A549 treated with dexamethasone at 1 μM for 4 hours (cell line): ENCODE results near the gene PCDHB10. TPM values are rescaled to one million over a fixed set of nuclear protein-coding genes. Genes with fewer than 3 reads are reported as not detected.

Experiments used
- total RNA-seq: library from RNA; stranded (reverse); fragments of 200-300 nt; extraction: Qiagen RNA extraction; gene quantifications from 5 replicates; pipeline ENCODE4 v1.2.3, GENCODE V29; 2022

Gene PCDHB10
- 0.06 to 0.08 TPM (median 0.07 TPM) in 3 of 5 replicates, not detected in the others for total RNA-seq

DNA sequence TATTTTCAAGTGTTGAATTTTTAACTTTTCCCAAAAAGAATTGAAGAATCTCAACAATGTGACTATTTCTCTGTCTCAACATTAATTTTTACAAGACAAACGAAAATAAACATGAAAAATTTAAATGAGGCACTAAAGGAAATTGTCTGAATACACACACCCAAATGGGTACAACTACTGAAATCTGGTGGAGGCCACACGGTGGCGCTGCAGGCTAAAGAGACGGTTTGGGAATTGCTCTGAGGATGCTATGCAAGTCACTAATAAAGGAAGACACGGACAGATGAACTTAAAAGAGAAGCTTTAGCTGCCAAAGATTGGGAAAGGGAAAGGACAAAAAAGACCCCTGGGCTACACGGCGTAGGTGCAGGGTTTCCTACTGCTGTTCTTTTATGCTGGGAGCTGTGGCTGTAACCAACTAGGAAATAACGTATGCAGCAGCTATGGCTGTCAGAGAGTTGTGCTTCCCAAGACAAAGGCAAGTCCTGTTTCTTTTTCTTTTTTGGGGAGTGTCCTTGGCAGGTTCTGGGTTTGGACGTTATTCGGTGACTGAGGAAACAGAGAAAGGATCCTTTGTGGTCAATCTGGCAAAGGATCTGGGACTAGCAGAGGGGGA lies at the start of gene PCDHB10:
PCDHB10 (plus strand) TSS at position 244 of the 616 bp plus-strand sequence; CDS start at position 444, 200 bp downstream.

DNA sequence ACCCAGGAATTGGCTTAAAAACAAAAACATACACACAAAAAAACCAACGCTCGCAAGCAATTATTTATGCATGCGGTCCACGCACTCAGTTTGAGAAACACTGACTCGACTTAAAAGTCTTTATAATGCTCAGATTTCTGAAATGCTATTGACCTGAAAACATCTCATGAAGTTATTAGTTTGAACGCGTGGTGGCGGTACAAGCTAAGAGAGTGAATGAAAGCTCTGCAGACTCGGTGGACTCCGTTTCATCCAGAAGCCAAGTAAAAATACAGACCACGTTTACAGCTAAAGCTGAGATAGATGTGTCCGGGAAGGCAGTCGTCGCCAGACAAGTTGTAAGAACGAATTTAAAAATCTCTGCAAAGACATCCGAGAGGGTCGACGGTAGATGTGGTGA lies 42.3 kb upstream of the PCDHB10 start, which contains the start of gene PCDHB6:
PCDHB6 (plus strand) TSS at position 246 of the 400 bp plus-strand sequence. CDS start 201 bp downstream, outside the sequence.

DNA sequence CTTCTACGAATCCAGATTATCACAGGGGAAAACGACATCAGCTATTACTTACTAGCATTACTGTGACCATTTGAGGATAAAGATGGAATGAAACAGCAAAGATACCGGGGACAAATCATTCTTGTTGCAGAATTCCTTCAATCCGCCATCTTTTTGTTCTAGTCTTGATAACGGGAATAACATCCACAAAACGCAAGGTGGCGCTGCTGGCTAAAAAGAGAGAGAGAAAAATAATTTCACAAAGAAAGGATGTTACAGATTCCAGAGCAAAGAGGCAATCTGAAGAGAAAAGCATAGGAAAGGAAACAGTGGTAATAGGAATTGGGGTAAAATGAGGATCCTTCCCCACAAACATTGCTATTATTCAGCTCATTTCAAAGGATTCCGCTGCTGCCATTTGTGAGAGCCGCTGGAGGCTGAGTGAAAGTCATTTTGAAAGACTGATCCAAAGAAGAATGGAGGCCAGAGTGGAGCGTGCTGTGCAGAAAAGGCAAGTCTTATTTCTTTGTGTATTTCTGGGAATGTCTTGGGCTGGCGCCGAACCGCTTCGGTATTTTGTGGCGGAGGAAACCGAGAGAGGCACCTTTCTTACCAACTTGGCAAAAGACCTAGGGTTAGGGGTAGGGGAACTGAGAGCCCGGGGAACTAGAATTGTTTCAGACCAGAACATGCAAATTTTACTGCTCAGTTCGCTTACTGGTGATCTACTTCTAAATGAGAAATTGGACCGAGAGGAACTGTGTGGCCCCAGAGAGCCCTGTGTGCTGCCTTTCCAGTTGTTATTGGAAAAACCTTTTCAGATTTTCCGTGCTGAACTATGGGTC lies 19.6 kb upstream of the PCDHB10 start, which contains the start of gene PCDHB7:
PCDHB7 (plus strand) TSS at position 264 of the 824 bp plus-strand sequence; CDS start at position 456, 192 bp downstream.

DNA sequence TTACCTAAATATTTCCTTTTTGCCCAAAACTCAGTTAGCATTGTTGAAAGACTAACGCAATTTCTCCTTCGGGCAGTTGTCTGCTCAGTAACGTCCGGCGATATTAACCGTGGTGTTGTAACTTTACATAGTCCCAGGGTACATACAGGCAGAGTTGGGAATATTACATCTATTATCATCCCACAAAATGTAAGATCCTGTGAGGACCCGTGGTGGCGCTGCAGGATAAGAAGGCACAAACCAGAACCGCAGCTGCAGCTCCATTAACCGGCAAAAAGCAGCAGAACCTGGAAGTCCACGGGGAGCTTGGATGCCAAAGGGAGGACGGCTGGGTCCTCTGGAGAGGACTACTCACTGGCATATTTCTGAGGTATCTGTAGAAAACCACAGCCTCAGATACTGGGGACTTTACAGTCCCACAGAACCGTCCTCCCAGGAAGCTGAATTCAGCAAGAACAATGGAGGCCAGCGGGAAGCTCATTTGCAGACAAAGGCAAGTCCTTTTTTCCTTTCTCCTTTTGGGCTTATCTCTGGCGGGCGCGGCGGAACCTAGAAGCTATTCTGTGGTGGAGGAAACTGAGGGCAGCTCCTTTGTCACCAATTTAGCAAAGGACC lies 14.5 kb upstream of the PCDHB10 start, which contains the start of gene PCDHB8:
PCDHB8 (plus strand) TSS at position 214 of the 615 bp plus-strand sequence; CDS start at position 459, 245 bp downstream.

DNA sequence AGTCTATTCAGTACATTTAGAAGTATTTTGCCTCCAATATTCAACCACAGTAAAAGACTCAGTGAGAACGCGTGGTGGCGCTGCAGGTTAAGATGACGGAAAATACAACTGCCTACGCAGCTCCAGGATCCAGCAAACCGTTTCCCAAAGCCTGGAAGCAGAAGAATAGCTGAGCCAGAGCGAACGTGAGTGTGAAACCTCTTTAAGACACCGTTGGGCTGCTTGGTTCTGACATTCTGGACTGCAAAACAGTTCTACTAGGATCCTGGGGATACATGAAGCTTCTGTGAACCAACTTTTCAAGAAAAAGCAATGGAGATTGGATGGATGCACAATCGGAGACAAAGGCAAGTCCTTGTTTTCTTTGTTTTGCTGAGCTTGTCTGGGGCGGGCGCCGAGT lies 9.9 kb upstream of the PCDHB10 start, which contains the start of gene PCDHB16:
PCDHB16 (plus strand) TSS at position 140 of the 400 bp plus-strand sequence; CDS start at position 313, 173 bp downstream.

DNA sequence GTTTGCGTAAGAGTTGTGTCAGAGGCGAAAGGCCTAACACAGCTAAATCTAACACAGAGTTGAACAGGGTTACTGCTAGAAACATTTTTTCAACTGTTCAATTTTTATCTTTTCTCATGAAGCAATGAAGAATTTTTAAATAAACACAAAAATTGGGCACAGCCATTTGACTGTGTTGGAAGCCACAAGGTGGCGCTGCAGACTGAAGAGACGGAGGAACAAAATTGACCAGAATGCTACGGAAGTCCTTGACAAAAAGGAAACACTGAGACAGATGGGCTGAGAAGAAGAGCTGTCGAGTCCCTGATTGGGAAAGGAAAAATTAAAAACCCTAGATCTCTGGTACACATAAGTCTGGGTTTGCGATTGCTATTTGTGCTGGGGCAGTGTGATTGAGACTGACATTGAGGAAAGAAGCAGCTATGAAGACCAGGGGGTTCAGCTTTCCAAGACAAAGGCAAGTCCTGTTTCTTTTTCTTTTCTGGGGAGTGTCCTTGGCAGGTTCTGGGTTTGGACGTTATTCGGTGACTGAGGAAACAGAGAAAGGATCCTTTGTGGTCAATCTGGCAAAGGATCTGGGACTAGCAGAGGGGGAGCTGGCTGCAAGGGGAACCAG lies 5.1 kb upstream of the PCDHB10 start, which contains the start of gene PCDHB9:
PCDHB9 (plus strand) TSS at position 265 of the 616 bp plus-strand sequence; CDS start at position 423, 158 bp downstream.

DNA sequence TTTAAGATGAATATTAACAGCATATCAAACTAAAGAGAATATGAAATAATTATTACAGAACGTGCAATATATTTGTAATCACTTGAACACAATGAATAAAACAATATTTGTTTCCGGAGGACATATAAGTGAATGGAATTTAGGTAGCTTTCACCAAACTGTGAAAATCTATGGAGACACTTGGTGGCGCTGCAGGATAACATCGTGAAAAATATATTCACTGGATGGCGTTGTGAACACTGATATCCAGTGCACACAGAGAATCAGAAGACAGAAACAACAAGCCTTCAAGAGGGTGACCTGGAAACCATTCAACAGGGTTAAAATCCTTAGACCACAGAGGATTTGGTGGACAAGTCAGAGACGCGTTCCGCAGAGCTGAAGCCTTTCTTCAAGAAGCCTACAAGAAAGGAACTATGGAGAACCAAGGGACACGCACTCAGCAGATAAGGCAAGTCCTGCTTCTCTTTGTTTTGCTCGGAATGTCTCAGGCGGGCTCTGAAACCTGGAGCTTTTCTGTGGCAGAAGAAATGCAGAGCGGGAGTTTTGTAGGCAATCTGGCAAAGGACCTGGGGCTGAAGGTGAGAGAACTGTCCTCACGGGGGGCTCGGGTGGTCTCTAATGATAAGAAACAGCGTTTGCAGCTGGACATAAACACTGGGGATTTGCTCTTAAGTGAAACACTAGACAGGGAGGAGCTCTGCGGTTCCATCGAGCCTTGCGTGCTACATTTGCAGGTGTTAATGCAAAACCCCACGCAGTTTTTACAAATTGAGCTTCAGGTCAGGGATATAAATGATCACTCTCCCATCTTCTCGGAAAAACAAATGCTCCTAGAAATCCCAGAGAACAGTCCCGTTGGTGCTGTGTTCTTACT lies 7.4 kb downstream of the PCDHB10 start, which contains the start of gene PCDHB11:
PCDHB11 (plus strand) TSS at position 269 of the 877 bp plus-strand sequence; CDS start at position 417, 148 bp downstream.

DNA sequence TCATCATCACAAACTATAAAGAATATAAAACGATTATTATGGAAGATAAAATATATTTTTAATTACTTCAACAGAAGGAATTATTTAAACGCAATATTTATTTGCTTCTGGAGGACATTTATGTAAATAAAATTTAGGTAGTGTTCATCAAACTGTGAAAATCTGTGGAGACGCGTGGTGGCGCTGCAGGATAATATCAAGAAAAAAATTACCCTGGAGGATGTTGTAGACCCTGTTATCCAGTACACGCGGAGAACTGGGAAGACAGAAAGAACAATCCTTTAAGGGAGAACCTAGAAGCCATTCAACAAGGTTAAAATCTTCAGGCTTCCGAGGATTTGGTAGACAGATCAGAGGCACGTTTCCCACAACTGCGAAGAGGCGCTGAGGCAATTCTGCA lies 16.3 kb downstream of the PCDHB10 start, which contains the start of gene PCDHB12:
PCDHB12 (plus strand) TSS at position 242 of the 400 bp plus-strand sequence. CDS start 189 bp downstream, outside the sequence.

DNA sequence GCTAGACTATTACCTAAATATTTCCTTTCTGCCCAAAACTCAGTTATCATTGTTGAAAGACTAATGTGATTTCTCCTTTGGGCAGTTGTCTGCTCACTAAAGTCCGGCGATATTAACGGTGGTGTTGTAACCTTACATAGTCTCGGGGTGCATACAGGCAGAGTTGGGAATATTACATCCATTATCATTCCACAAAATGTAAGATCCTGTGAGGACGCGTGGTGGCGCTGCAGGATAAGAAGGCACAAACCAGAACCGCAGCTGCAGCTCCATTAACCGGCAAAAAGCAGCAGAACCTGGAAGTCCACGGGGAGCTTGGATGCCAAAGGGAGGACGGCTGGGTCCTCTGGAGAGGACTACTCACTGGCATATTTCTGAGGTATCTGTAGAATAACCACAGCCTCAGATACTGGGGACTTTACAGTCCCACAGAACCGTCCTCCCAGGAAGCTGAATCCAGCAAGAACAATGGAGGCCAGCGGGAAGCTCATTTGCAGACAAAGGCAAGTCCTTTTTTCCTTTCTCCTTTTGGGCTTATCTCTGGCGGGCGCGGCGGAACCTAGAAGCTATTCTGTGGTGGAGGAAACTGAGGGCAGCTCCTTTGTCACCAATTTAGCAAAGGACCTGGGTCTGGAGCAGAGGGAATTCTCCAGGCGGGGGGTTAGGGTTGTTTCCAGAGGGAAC lies 21.6 kb downstream of the PCDHB10 start, which contains the start of gene PCDHB13:
PCDHB13 (plus strand) TSS at position 264 of the 684 bp plus-strand sequence; CDS start at position 469, 205 bp downstream.

DNA sequence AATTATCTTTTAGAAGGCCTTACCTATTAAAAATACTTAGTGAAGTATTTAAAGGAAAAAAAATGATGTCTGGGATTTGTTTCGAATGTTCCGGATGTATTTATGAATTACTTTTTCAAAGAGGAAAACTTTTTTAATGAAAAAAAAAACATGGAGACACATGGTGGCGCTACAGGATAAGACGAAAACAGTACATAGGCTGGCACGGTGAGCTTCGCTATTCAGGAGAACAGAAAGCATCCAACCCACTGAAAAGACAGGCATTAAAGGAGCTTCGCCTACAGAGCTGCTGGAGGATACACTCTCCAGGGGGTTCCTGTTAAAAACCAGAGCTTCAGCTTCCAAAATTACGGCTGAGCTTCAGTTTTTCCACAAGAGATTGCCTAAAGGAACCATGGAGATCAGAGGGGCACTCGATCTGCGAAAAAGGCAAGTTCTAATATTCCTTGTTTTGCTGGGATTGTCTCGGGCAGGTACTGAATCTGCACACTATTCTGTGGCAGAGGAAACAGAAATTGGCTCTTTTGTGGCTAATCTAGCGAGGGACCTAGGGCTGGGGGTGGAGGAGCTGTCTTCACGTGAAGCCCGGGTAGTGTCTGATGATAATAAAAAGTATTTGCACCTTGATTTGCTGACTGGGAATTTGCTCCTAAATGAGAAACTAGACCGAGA lies 31.1 kb downstream of the PCDHB10 start, which contains the start of gene PCDHB14:
PCDHB14 (plus strand) TSS at position 232 of the 672 bp plus-strand sequence; CDS start at position 395, 163 bp downstream.

Other genes starting within 250 kb of the PCDHB10 start
- gene PCDHAC2, start 225.9 kb upstream of the PCDHB10 start, total RNA-seq, result 3.2 to 4.6 TPM (median 4.2 TPM) in 5 replicates
- gene PCDHB1, start 141.0 kb upstream of the PCDHB10 start, total RNA-seq, result not detected in 5 replicates
- gene PCDHB2, start 97.7 kb upstream of the PCDHB10 start, total RNA-seq, result 3.1 to 3.9 TPM (median 3.5 TPM) in 5 replicates
- gene PCDHB3, start 91.9 kb upstream of the PCDHB10 start, total RNA-seq, result 0.04 to 0.30 TPM (median 0.15 TPM) in 4 of 5 replicates, not detected in the other
- gene PCDHB4, start 70.5 kb upstream of the PCDHB10 start, total RNA-seq, result 0.02 to 0.12 TPM (median 0.02 TPM) in 3 of 5 replicates, not detected in the others
- 1.1 to 1.6 TPM (median 1.4 TPM) in 5 replicates for gene PCDHB5, start 57.1 kb upstream of the PCDHB10 start, total RNA-seq
- gene PCDHB6, start 42.3 kb upstream of the PCDHB10 start, total RNA-seq, result 0.74 to 1.2 TPM (median 0.88 TPM) in 5 replicates
- gene PCDHB7, start 19.7 kb upstream of the PCDHB10 start, total RNA-seq, result 0.02 TPM in 1 of 5 replicates, not detected in the others
- gene PCDHB8, start 14.6 kb upstream of the PCDHB10 start, total RNA-seq, result 0.15 to 0.41 TPM (median 0.29 TPM) in 5 replicates
- 0.05 to 0.15 TPM (median 0.09 TPM) in 5 replicates for gene PCDHB16, start 10.0 kb upstream of the PCDHB10 start, total RNA-seq
- 0.02 to 0.07 TPM in 2 of 5 replicates, not detected in the others for gene PCDHB9, start 5.2 kb upstream of the PCDHB10 start, total RNA-seq
- 0.07 to 0.08 TPM (median 0.07 TPM) in 4 of 5 replicates, not detected in the other for gene PCDHB11, start 7.3 kb downstream of the PCDHB10 start, total RNA-seq
- gene PCDHB12, start 16.4 kb downstream of the PCDHB10 start, total RNA-seq, result 0.03 to 0.05 TPM in 2 of 5 replicates, not detected in the others
- 0.04 to 0.09 TPM (median 0.07 TPM) in 5 replicates for gene PCDHB13, start 21.6 kb downstream of the PCDHB10 start, total RNA-seq
- gene PCDHB14, start 31.0 kb downstream of the PCDHB10 start, total RNA-seq, result 0.01 to 0.09 TPM (median 0.06 TPM) in 5 replicates
- 0.05 to 0.16 TPM (median 0.05 TPM) in 5 replicates for gene PCDHB15, start 53.0 kb downstream of the PCDHB10 start, total RNA-seq
- gene SLC25A2, start 111.7 kb downstream of the PCDHB10 start, total RNA-seq, result not detected in 5 replicates
- gene TAF7, start 128.4 kb downstream of the PCDHB10 start, total RNA-seq, result 61.8 to 74.9 TPM (median 70.3 TPM) in 5 replicates
- 0.22 to 0.32 TPM (median 0.26 TPM) in 5 replicates for gene PCDHGA1, start 138.2 kb downstream of the PCDHB10 start, total RNA-seq
- gene PCDHGA2, start 146.4 kb downstream of the PCDHB10 start, total RNA-seq, result 0.46 to 0.83 TPM (median 0.69 TPM) in 5 replicates
- 0.02 to 0.05 TPM (median 0.03 TPM) in 4 of 5 replicates, not detected in the other for gene PCDHGA3, start 151.5 kb downstream of the PCDHB10 start, total RNA-seq
- gene PCDHGB1, start 157.7 kb downstream of the PCDHB10 start, total RNA-seq, result 1.5 to 2.2 TPM (median 1.8 TPM) in 5 replicates
- 0.08 to 0.21 TPM (median 0.14 TPM) in 5 replicates for gene PCDHGA4, start 162.7 kb downstream of the PCDHB10 start, total RNA-seq
- 0.05 to 0.16 TPM (median 0.11 TPM) in 5 replicates for gene PCDHGB2, start 167.6 kb downstream of the PCDHB10 start, total RNA-seq
- gene PCDHGA5, start 171.8 kb downstream of the PCDHB10 start, total RNA-seq, result 0.09 to 0.21 TPM (median 0.15 TPM) in 5 replicates
- 0.09 to 0.43 TPM (median 0.21 TPM) in 5 replicates for gene PCDHGB3, start 177.9 kb downstream of the PCDHB10 start, total RNA-seq
- 0.12 to 0.32 TPM (median 0.29 TPM) in 5 replicates for gene PCDHGA6, start 181.5 kb downstream of the PCDHB10 start, total RNA-seq
- gene PCDHGA7, start 190.4 kb downstream of the PCDHB10 start, total RNA-seq, result 0.73 to 1.1 TPM (median 0.95 TPM) in 5 replicates
- 0.50 to 1.2 TPM (median 0.97 TPM) in 5 replicates for gene PCDHGB4, start 195.3 kb downstream of the PCDHB10 start, total RNA-seq
- gene PCDHGA8, start 200.3 kb downstream of the PCDHB10 start, total RNA-seq, result 0.03 to 0.05 TPM (median 0.04 TPM) in 3 of 5 replicates, not detected in the others
- gene PCDHGB5, start 205.6 kb downstream of the PCDHB10 start, total RNA-seq, result 2.0 to 2.7 TPM (median 2.5 TPM) in 5 replicates
- gene PCDHGA9, start 210.4 kb downstream of the PCDHB10 start, total RNA-seq, result 0.04 to 0.07 TPM (median 0.05 TPM) in 4 of 5 replicates, not detected in the other
- gene PCDHGB6, start 215.7 kb downstream of the PCDHB10 start, total RNA-seq, result 0.08 to 0.15 TPM (median 0.13 TPM) in 5 replicates
- 0.02 TPM in 2 of 5 replicates, not detected in the others for gene PCDHGA10, start 220.6 kb downstream of the PCDHB10 start, total RNA-seq
- 0.02 to 0.11 TPM (median 0.07 TPM) in 5 replicates for gene PCDHGB7, start 225.3 kb downstream of the PCDHB10 start, total RNA-seq
- 0.02 to 0.03 TPM in 2 of 5 replicates, not detected in the others for gene PCDHGA11, start 228.7 kb downstream of the PCDHB10 start, total RNA-seq
- not detected in 5 replicates for gene PCDHGA12, start 238.2 kb downstream of the PCDHB10 start, total RNA-seq